Neural progenitor cell (in vitro differentiated cells): ENCODE data around the gene SLC16A5.

Source experiments
- CTCF ChIP-seq: fragments of 200-600 bp; sonication (generic); IDR thresholded peaks from 2 replicates; pipeline ENCODE4 v1.5.1; 2017; ENCODE audit warnings: antibody characterized with exemption, mild to moderate bottlenecking
- EZH2 ChIP-seq: fragments of 200-600 bp; sonication (generic); IDR thresholded peaks from 2 replicates; pipeline ENCODE4 v1.6.1; 2017; ENCODE audit warnings: antibody characterized with exemption, mild to moderate bottlenecking, moderate library complexity

DNA sequence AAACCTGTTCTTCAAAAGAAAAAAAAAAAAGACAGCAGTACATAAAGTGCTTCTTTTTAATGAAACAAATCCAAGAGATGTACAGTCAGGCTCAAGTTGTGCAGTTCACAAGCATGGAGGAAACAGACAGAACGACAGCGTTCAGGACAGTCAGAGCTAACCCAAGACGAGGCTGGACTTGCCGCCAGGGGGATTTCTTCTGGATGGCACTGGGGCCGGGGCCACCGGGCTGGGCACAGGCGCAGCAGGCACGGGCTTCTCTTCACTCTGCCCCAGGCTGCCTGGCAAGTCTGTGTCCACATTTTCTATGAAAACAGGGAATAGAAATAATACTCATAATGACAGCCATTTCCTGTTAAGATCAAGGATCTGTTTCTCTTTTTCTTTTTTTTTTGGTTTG is 48.2 kb downstream of the SLC16A5 start:
- TF ChIP-seq CTCF (no peak), EZH2 (no peak)
